ENCODE data around the gene FANCC.
"Not testable (repeated sequence)": the region's sequence is repeated elsewhere in the genome, so short reads cannot be mapped to it uniquely, and the experiment has no call there.

Gene FANCC

GRCh38 chr9:95317119-95317892 is at the start of gene FANCC:
Gene FANCC, minus strand, starts transcription at chr9:95317709. Its CDS starts 68,418 bp downstream, at chr9:95249291.
- peak; percentile 99 for DNase-seq

DNA sequence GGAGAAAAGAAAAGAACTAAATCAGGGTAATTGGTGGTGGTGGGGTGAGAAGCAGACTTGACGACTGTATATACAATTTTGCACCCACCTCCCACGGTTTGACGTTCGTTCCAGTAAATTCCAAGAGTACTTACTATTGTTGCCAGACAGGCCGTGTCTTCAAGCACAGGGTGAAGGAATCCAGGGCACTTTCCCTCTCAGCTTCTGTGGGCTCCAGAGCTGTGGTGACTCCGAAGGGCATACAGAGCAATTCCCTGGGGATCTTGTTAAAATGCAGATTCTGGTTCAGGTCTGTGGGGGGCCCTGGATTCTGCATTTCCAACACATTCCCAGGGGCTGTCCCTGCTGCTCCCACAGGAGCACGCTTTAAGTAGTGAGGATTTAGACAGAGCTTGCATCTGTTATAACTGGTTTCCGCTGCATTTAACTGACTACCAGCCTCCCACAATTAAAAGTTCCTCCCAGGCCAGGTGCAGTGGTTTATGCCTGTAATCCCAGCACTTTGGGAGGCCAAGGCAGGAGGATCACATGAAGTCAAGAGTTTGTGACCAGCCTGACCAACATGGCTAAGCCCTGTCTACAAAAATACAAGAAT is 49.3 kb upstream of the FANCC start:
- DNase-seq = no peak

DNA sequence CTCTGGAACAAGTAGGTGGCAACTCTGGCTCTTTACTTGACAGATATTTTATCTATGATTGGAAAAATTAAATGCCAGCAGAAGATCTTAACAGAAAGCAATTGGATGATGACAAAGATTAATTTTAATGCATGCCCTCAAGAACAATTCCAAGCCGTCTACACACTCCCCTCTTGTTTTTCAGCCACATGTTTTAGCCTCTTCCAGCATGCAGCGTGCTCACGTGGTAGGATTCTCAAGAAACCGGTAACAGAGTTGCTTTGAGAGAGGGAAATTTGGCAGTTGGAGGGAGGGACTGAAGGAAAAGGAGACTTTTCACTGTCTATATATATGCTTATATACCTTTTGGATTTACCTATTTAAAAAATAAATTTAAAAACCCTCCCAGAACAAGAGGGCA is 48.3 kb upstream of the FANCC start:
- DNase-seq = no peak

GRCh38 chr9:95363051-95363841 is 45.7 kb upstream of the FANCC start:
- DNase-seq = no peak

DNA sequence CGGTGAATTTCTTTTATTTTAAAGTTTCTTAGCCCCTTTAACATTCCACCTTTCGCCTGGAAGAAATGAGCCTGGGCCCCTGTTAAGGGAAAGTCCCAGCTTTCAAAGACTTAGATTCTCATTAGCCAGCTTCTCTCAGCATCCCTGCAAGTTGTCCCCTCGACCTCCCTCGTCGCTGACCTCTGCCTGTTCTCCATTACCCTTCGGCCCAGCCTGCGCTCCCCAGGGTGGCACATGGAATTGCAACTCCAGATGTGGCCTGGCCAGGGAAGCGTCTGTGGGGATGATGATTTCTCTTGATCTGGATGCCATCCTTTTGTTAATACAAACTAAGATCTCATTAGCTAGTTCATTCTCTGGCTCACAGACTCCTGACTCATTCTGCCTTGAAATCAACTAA is 43.4 kb upstream of the FANCC start:
- peak; percentile 42 for DNase-seq

DNA sequence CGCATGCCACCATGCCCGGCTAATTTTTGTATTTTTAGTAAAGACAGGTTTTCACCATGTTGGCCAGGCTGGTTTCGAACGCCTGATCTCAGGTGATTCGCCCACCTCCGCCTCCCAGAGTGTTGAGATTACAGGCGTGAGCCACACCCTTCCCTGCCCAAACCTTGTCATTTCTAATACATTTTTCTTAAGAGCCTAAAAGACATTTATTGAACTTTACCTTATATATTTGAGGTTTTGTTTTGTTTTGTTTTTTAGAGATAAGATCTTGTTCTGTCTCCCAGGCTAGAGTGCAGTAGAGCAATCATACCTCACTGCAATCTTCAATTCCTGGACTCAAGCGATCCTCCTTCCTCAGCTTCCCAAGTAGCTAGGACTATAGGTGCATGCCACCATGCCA is 39.8 kb upstream of the FANCC start:
- DNase-seq = no peak

DNA sequence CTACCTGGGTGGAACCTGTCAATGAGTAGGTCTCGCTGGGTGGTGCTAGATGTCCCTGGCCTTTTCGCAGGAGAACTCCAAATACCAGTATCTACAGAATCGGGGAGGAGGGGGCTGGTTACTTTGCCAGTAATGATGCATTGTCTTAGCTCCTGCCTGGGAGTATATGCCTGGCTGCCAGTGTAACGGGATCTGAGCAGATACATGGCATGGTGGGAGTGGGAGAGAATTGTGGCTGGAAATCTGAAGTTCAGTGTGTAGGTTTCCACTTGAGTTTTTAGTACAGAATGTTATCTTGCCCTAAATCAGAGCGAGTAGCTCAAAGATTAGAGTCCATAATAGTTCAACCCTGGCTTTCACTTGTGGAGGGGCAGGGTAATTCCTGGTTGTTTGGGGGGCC is 38.0 kb upstream of the FANCC start:
- DNase-seq = no peak

DNA sequence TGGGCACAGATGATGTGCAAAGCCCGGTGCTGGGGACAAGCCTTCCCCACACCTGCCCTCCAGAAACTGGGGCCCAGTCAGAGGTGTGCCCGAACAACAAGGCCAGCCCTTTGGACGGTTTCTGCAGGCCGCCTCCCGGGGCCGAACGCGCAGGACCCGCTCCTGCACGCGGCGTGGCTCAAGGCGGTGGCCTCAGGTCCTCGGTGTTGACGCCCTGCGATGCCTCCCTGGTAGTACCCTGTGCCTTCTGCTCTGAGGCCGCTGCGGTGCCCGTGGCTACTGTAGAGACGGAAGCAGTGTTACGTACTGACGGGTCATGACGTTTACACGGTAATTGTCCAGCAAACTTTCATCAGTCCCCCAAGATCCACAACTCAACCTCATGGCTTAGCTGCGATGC is 33.5 kb upstream of the FANCC start:
- no peak for DNase-seq

GRCh38 chr9:95350266-95350665 is 32.8 kb upstream of the FANCC start:
- DNase-seq = no peak

GRCh38 chr9:95349091-95350038 is 31.9 kb upstream of the FANCC start:
- DNase-seq = peak; percentile 78

- DNase-seq = no peak
Observed at GRCh38 chr9:95346021-95346420, 28.5 kb upstream of the FANCC start.

GRCh38 chr9:95344735-95345325 is 27.3 kb upstream of the FANCC start:
- DNase-seq = no peak

GRCh38 chr9:95343725-95344287 is 26.3 kb upstream of the FANCC start:
- no peak for DNase-seq

DNA sequence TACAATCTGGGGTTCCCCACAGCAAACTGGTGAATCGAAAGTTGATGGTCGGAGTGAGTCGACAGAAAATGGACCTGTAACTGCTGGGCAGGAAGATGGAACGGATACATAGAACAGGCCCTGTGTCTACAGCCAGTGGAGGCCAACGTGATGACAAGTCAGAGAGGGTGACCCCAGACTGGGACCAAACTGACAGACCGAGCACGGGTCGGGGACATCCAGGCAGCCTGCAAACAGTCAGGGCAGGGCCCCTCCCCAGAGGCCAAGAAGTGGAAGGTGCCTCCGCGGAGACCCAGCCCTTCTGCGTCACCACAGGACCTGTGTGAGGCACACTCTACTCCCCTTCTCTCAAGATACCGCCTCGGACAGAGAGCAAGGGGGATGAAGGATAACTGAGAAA is 25.1 kb upstream of the FANCC start:
- DNase-seq = no peak

DNA sequence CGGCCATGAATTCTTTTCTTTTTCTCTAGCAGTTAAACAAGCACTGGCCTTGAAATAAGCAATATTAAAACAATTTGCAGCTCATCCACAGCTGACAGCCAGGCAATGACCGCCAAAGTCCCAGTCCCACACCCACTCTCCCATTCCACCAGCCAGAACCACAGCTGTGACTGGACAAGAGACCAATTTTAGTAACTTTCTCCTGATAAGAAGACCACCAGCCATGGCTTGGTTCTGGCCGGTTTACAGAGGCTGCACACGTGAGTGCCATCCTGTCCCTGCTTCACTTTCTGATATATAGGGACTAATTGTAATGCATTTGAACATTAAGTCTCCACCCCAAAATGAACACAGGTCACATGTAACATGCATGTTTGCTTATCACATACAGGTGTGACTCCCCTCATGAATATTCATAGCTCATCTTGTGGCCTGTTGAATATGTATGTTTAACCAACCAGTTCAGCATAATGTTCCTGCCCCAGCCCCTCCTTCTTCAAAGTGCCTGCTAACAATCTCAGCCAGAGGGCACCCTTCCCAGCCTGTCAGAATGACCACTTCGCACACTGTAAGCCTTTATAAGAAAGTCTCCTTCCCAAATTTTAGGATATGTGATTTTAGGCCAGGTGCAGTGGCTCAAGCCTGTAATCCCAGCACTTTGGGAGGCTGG is 23.9 kb upstream of the FANCC start:
- DNase-seq = no peak

GRCh38 chr9:95338243-95338642 is 20.7 kb upstream of the FANCC start:
- no peak for DNase-seq

GRCh38 chr9:95336281-95336680 is 18.8 kb upstream of the FANCC start:
- DNase-seq = no peak

GRCh38 chr9:95333426-95333825 is 15.9 kb upstream of the FANCC start:
- no peak for DNase-seq

GRCh38 chr9:95332860-95333259 is 15.4 kb upstream of the FANCC start:
- DNase-seq = no peak

DNA sequence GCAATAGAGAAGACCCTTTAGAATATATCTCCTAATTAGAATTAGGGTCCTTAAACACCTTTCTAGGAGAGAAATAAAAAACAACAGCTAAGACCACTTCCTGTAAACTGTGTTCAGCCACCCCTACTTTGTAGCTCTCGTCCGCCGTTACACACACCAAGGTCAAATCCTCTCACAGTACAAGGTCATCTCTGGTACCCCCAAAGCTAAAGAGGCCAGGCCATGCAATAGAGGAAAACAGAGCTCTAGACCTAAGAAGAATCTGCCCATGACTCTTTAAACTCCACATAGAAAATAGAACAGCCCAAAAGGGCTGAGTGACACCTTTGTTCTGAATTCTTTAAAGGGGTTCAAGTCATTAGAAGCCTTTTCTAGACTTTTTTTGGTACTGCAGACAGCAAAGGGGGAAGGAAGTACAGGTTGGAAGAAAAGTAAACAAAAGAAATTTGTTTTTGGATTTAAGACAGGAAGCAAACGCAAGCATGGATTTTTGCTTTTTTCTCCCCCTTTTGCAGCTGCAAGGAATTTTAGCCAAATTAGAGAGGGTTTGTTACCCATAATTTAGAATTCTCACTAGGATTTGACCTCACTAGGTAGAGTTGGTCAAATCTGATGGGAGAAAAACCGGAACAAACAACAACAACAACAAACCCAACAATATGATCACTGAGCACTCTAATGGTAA is 13.4 kb upstream of the FANCC start:
- no peak for DNase-seq

GRCh38 chr9:95329061-95329460 is 11.6 kb upstream of the FANCC start:
- not testable (repeated sequence) for DNase-seq

All from retina (tissue), 1 donor.